ENCODE results near the gene SLC25A5. TPM values are rescaled to one million over a fixed set of nuclear protein-coding genes. Genes with fewer than 3 reads are reported as not detected.
"Not testable (repeated sequence)": the region's sequence is repeated elsewhere in the genome, so short reads cannot be mapped to it uniquely, and the experiment has no call there.

The SLC25A5 gene
- total and polyA plus RNA-seq, 2 experiments from 2014 or later, result 348 to 451 TPM

DNA sequence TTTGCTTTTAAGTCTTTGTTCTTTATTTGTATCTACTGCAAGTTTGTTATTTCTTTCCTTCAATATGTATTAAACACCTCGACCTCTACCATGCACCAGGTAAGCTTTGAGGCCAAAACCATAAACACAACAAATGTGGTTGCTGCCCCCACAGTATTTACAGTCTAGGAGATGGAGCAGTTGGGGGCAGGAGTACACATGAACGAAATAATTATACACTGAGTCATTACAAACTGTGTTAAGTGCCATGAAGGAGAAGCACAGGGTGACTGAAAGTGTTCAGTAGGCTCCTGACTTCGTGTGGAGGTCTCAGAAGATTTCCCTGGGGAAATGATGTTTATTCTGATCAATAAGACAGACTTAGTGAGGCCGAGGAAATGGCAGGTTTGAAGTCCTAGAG lies 38.8 kb upstream of the SLC25A5 start:
- Histone ChIP-seq H3K4me1 (ENCODE audit: insufficient read depth) (no peaks in the 10 kb centered on the region), H4K20me1 (replicated peaks; ENCODE audit: insufficient read depth) (no peaks in the 10 kb centered on the region), H3K79me2 (replicated peaks; ENCODE audit: insufficient read depth) (no peaks in the 10 kb centered on the region), H3K27ac (ENCODE audit: low read depth) (no peak overlapping the region), H3F3A (replicated peaks; ENCODE audit: low read depth) (no peaks in the 10 kb centered on the region), H2AFZ (no peak overlapping the region), H3K4me2 (no peak overlapping the region), H3K4me3 (no peak overlapping the region), H3K36me3 (ENCODE audit: insufficient read depth) (no peaks in the 10 kb centered on the region), H3K9me2 (ENCODE audit: insufficient read depth) (no peaks in the 10 kb centered on the region), H3K27me3 (ENCODE audit: insufficient read depth) (no peaks in the 10 kb centered on the region)
- TF ChIP-seq POLR2AphosphoS5 (IDR thresholded peaks at IDR 0.05; ENCODE audit: low read depth) (no peak), EZH2 (IDR thresholded peaks at IDR 0.05; ENCODE audit: low read depth, unreplicated experiment) (no peak), EZH2phosphoT487 (IDR thresholded peaks at IDR 0.05; ENCODE audit: unreplicated experiment) (no peak), JUNB (IDR thresholded peaks at IDR 0.05; ENCODE audit: unreplicated experiment) (no peak), ETS1 (IDR thresholded peaks at IDR 0.05) (no peak), ZNF331 (CRISPR knock-in tag; IDR thresholded peaks at IDR 0.05; ENCODE audit: low read depth) (no peak), ZNF114 (CRISPR knock-in tag; IDR thresholded peaks at IDR 0.05) (no peak)
- TF ChIP-seq, protein P1, sequence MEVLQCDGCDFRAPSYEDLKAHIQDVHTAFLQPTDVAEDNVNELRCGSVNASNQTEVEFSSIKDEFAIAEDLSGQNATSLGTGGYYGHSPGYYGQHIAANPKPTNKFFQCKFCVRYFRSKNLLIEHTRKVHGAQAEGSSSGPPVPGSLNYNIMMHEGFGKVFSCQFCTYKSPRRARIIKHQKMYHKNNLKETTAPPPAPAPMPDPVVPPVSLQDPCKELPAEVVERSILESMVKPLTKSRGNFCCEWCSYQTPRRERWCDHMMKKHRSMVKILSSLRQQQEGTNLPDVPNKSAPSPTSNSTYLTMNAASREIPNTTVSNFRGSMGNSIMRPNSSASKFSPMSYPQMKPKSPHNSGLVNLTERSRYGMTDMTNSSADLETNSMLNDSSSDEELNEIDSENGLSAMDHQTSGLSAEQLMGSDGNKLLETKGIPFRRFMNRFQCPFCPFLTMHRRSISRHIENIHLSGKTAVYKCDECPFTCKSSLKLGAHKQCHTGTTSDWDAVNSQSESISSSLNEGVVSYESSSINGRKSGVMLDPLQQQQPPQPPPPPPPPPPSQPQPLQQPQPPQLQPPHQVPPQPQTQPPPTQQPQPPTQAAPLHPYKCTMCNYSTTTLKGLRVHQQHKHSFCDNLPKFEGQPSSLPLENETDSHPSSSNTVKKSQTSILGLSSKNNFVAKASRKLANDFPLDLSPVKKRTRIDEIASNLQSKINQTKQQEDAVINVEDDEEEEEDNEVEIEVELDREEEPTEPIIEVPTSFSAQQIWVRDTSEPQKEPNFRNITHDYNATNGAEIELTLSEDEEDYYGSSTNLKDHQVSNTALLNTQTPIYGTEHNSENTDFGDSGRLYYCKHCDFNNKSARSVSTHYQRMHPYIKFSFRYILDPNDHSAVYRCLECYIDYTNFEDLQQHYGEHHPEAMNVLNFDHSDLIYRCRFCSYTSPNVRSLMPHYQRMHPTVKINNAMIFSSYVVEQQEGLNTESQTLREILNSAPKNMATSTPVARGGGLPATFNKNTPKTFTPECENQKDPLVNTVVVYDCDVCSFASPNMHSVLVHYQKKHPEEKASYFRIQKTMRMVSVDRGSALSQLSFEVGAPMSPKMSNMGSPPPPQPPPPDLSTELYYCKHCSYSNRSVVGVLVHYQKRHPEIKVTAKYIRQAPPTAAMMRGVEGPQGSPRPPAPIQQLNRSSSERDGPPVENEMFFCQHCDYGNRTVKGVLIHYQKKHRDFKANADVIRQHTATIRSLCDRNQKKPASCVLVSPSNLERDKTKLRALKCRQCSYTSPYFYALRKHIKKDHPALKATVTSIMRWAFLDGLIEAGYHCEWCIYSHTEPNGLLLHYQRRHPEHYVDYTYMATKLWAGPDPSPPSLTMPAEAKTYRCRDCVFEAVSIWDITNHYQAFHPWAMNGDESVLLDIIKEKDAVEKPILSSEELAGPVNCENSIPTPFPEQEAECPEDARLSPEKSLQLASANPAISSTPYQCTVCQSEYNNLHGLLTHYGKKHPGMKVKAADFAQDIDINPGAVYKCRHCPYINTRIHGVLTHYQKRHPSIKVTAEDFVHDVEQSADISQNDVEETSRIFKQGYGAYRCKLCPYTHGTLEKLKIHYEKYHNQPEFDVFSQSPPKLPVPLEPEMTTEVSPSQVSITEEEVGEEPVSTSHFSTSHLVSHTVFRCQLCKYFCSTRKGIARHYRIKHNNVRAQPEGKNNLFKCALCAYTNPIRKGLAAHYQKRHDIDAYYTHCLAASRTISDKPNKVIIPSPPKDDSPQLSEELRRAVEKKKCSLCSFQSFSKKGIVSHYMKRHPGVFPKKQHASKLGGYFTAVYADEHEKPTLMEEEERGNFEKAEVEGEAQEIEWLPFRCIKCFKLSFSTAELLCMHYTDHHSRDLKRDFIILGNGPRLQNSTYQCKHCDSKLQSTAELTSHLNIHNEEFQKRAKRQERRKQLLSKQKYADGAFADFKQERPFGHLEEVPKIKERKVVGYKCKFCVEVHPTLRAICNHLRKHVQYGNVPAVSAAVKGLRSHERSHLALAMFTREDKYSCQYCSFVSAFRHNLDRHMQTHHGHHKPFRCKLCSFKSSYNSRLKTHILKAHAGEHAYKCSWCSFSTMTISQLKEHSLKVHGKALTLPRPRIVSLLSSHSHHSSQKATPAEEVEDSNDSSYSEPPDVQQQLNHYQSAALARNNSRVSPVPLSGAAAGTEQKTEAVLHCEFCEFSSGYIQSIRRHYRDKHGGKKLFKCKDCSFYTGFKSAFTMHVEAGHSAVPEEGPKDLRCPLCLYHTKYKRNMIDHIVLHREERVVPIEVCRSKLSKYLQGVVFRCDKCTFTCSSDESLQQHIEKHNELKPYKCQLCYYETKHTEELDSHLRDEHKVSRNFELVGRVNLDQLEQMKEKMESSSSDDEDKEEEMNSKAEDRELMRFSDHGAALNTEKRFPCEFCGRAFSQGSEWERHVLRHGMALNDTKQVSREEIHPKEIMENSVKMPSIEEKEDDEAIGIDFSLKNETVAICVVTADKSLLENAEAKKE (CRISPR knock-in tag; IDR thresholded peaks at IDR 0.05), result no peak
- TF ChIP-seq, protein P2, sequence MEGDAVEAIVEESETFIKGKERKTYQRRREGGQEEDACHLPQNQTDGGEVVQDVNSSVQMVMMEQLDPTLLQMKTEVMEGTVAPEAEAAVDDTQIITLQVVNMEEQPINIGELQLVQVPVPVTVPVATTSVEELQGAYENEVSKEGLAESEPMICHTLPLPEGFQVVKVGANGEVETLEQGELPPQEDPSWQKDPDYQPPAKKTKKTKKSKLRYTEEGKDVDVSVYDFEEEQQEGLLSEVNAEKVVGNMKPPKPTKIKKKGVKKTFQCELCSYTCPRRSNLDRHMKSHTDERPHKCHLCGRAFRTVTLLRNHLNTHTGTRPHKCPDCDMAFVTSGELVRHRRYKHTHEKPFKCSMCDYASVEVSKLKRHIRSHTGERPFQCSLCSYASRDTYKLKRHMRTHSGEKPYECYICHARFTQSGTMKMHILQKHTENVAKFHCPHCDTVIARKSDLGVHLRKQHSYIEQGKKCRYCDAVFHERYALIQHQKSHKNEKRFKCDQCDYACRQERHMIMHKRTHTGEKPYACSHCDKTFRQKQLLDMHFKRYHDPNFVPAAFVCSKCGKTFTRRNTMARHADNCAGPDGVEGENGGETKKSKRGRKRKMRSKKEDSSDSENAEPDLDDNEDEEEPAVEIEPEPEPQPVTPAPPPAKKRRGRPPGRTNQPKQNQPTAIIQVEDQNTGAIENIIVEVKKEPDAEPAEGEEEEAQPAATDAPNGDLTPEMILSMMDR (conservative IDR thresholded peaks at IDR 0.05; ENCODE audit: low read depth in 2 of 2), result no peak
- TF ChIP-seq, protein P3, sequence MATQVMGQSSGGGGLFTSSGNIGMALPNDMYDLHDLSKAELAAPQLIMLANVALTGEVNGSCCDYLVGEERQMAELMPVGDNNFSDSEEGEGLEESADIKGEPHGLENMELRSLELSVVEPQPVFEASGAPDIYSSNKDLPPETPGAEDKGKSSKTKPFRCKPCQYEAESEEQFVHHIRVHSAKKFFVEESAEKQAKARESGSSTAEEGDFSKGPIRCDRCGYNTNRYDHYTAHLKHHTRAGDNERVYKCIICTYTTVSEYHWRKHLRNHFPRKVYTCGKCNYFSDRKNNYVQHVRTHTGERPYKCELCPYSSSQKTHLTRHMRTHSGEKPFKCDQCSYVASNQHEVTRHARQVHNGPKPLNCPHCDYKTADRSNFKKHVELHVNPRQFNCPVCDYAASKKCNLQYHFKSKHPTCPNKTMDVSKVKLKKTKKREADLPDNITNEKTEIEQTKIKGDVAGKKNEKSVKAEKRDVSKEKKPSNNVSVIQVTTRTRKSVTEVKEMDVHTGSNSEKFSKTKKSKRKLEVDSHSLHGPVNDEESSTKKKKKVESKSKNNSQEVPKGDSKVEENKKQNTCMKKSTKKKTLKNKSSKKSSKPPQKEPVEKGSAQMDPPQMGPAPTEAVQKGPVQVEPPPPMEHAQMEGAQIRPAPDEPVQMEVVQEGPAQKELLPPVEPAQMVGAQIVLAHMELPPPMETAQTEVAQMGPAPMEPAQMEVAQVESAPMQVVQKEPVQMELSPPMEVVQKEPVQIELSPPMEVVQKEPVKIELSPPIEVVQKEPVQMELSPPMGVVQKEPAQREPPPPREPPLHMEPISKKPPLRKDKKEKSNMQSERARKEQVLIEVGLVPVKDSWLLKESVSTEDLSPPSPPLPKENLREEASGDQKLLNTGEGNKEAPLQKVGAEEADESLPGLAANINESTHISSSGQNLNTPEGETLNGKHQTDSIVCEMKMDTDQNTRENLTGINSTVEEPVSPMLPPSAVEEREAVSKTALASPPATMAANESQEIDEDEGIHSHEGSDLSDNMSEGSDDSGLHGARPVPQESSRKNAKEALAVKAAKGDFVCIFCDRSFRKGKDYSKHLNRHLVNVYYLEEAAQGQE (IDR thresholded peaks at IDR 0.05; ENCODE audit: unreplicated experiment), result no peak
- no peak overlapping the region for H3K4me3 Mint-ChIP-seq
- peaks cover 16% of the 10 kb centered on the region for H3K4me1 Mint-ChIP-seq
- peaks cover 7% of the 10 kb centered on the region; the same call in 2 of the 3 replicates for H3K9me3 Mint-ChIP-seq
- ATAC-seq, result no peak
- H3K27me3 Mint-ChIP-seq (ENCODE audit: insufficient read depth, low read depth, poor library complexity), result peaks cover 3% of the 10 kb centered on the region
- peaks cover 13% of the 10 kb centered on the region for H3K36me3 Mint-ChIP-seq (ENCODE audit: low read depth)
- H3K27ac Mint-ChIP-seq, result no peak overlapping the region
- DNase-seq (ENCODE audit: low spot score), result no peak

GRCh38 chrX:119441295-119441694 lies 26.9 kb upstream of the SLC25A5 start:
- H3K79me2 ChIP-seq (replicated peaks; ENCODE audit: insufficient read depth); H3K4me1 ChIP-seq (ENCODE audit: insufficient read depth); H3K9me2 ChIP-seq (ENCODE audit: insufficient read depth); DNase-seq (ENCODE audit: low spot score); H4K20me1 ChIP-seq (replicated peaks; ENCODE audit: insufficient read depth); H3K9me3 Mint-ChIP-seq; ATAC-seq; H3K27me3 ChIP-seq (ENCODE audit: insufficient read depth); H3F3A ChIP-seq (replicated peaks; ENCODE audit: low read depth); H3K36me3 Mint-ChIP-seq (ENCODE audit: low read depth); H3K36me3 ChIP-seq (ENCODE audit: insufficient read depth); H2AFZ ChIP-seq; H3K27me3 Mint-ChIP-seq (ENCODE audit: insufficient read depth, low read depth, poor library complexity); H3K4me1 Mint-ChIP-seq: not testable (repeated sequence)
- peak overlapping the region; percentile 75; the same call in 1 of the 2 replicates for H3K27ac Mint-ChIP-seq
- 0 out of 2 replicates have a peak overlapping the region, but pooled peaks have one; percentile 57 for H3K27ac ChIP-seq (ENCODE audit: low read depth)
- peak overlapping the region; percentile 43; the same call in 1 of the 2 replicates for H3K4me2 ChIP-seq
- peak overlapping the region; percentile 32; the same call in 1 of the 2 replicates for H3K4me3 ChIP-seq
- H3K4me3 Mint-ChIP-seq, result peak overlapping the region; percentile 50
